Measurements from ENCODE around the gene FABP7.

FABP7 gene

GRCh38 chr6:122752459-122752858, 27.1 kb upstream of the FABP7 start:
- 0 out of 2 replicates have a peak, but pooled peaks cover 3% of the 10 kb centered on the region for H3K9me3 ChIP-seq (ENCODE audit: low read depth, low read length)
- TF ChIP-seq FOXP2 (optimal IDR thresholded peaks at IDR 0.05; ENCODE audit: control extremely low read depth, extremely low read length, insufficient read depth): no peak
- no peak for TF ChIP-seq EZH2 (IDR thresholded peaks at IDR 0.05)
- no peak for TF ChIP-seq POLR2AphosphoS5 (IDR thresholded peaks at IDR 0.05; ENCODE audit: borderline replicate concordance, low read depth, low read length)
- H3K4me3 ChIP-seq: peak overlapping the region; percentile 33; the same call in 1 of the 2 replicates
- peak overlapping the region; percentile 55; the same call in 1 of the 2 replicates for H3K27ac ChIP-seq
- no peaks in the 10 kb centered on the region for H3K36me3 ChIP-seq (ENCODE audit: insufficient read depth, low read length)
- DNase-seq (ENCODE audit: low read depth, low spot score): no peak
- no peak overlapping the region for H3K9ac ChIP-seq (ENCODE audit: insufficient read length)

- no peak for TF ChIP-seq FOXP2 (optimal IDR thresholded peaks at IDR 0.05; ENCODE audit: control extremely low read depth, extremely low read length, insufficient read depth)
- peak; percentile 37; the same call in 1 of the 2 replicates for TF ChIP-seq POLR2AphosphoS5 (IDR thresholded peaks at IDR 0.05; ENCODE audit: borderline replicate concordance, low read depth, low read length)
- no peak for TF ChIP-seq EZH2 (IDR thresholded peaks at IDR 0.05)
- Histone ChIP-seq H3K9ac (ENCODE audit: insufficient read length) (no peak overlapping the region), H3K27ac (peak overlapping the region; percentile 55), H3K9me3 (ENCODE audit: low read depth, low read length) (0 out of 2 replicates have a peak, but pooled peaks cover 3% of the 10 kb centered on the region), H3K36me3 (ENCODE audit: insufficient read depth, low read length) (no peaks in the 10 kb centered on the region), H3K4me3 (peak overlapping the region; percentile 33)
- DNase-seq (ENCODE audit: low read depth, low spot score): no peak
Observed at GRCh38 chr6:122753000-122753687, 26.4 kb upstream of the FABP7 start.

GRCh38 chr6:122753688-122754056, 25.8 kb upstream of the FABP7 start:
- TF ChIP-seq POLR2AphosphoS5 (IDR thresholded peaks at IDR 0.05; ENCODE audit: borderline replicate concordance, low read depth, low read length) (no peak), FOXP2 (optimal IDR thresholded peaks at IDR 0.05; ENCODE audit: control extremely low read depth, extremely low read length, insufficient read depth) (no peak), EZH2 (IDR thresholded peaks at IDR 0.05) (no peak)
- peak overlapping the region; percentile 33; the same call in 1 of the 2 replicates for H3K4me3 ChIP-seq
- no peak for DNase-seq (ENCODE audit: low read depth, low spot score)

GRCh38 chr6:122754191-122754731, 25.3 kb upstream of the FABP7 start:
- no peak overlapping the region for H3K9ac ChIP-seq (ENCODE audit: insufficient read length)
- no peak overlapping the region for H3K27ac ChIP-seq
- no peak for DNase-seq (ENCODE audit: low read depth, low spot score)
- H3K36me3 ChIP-seq (ENCODE audit: insufficient read depth, low read length): no peaks in the 10 kb centered on the region
- no peak overlapping the region for H3K4me3 ChIP-seq
- no peaks in the 10 kb centered on the region for H3K9me3 ChIP-seq (ENCODE audit: low read depth, low read length)
- TF ChIP-seq FOXP2 (optimal IDR thresholded peaks at IDR 0.05; ENCODE audit: control extremely low read depth, extremely low read length, insufficient read depth) (no peak), POLR2AphosphoS5 (IDR thresholded peaks at IDR 0.05; ENCODE audit: borderline replicate concordance, low read depth, low read length) (no peak), EZH2 (IDR thresholded peaks at IDR 0.05) (no peak)

More at GRCh38 chr6:122753688-122754056, 25.8 kb upstream of the FABP7 start:
- Histone ChIP-seq H3K9me3 (ENCODE audit: low read depth, low read length) (0 out of 2 replicates have a peak, but pooled peaks cover 3% of the 10 kb centered on the region), H3K27ac (no peak overlapping the region; the same call in 1 of the 2 replicates), H3K9ac (ENCODE audit: insufficient read length) (no peak overlapping the region), H3K36me3 (ENCODE audit: insufficient read depth, low read length) (no peaks in the 10 kb centered on the region)

- H3K9ac ChIP-seq (ENCODE audit: insufficient read length): no peak overlapping the region
- H3K4me3 ChIP-seq: no peak overlapping the region
- TF ChIP-seq EZH2 (IDR thresholded peaks at IDR 0.05): no peak
- no peak for TF ChIP-seq POLR2AphosphoS5 (IDR thresholded peaks at IDR 0.05; ENCODE audit: borderline replicate concordance, low read depth, low read length)
- no peak for TF ChIP-seq FOXP2 (optimal IDR thresholded peaks at IDR 0.05; ENCODE audit: control extremely low read depth, extremely low read length, insufficient read depth)
- no peak overlapping the region for H3K27ac ChIP-seq
- H3K36me3 ChIP-seq (ENCODE audit: insufficient read depth, low read length): no peaks in the 10 kb centered on the region
- no peaks in the 10 kb centered on the region for H3K9me3 ChIP-seq (ENCODE audit: low read depth, low read length)
- no peak for DNase-seq (ENCODE audit: low read depth, low spot score)
Observed at GRCh38 chr6:122755901-122756300, 23.6 kb upstream of the FABP7 start.

GRCh38 chr6:122758927-122759334, 20.6 kb upstream of the FABP7 start:
- DNase-seq (ENCODE audit: low read depth, low spot score): no peak
- TF ChIP-seq FOXP2 (optimal IDR thresholded peaks at IDR 0.05; ENCODE audit: control extremely low read depth, extremely low read length, insufficient read depth) (no peak), EZH2 (IDR thresholded peaks at IDR 0.05) (no peak)
- Histone ChIP-seq H3K9ac (ENCODE audit: insufficient read length) (no peak overlapping the region), H3K4me3 (peak overlapping the region; percentile 10; the same call in 1 of the 2 replicates), H3K9me3 (ENCODE audit: low read depth, low read length) (no peaks in the 10 kb centered on the region), H3K36me3 (ENCODE audit: insufficient read depth, low read length) (no peaks in the 10 kb centered on the region), H3K27ac (peak overlapping the region; percentile 59; the same call in 1 of the 2 replicates)

- Histone ChIP-seq H3K27ac (no peak overlapping the region), H3K9me3 (ENCODE audit: low read depth, low read length) (no peaks in the 10 kb centered on the region), H3K9ac (ENCODE audit: insufficient read length) (no peak overlapping the region), H3K4me3 (no peak overlapping the region), H3K36me3 (ENCODE audit: insufficient read depth, low read length) (no peaks in the 10 kb centered on the region)
- TF ChIP-seq FOXP2 (optimal IDR thresholded peaks at IDR 0.05; ENCODE audit: control extremely low read depth, extremely low read length, insufficient read depth) (no peak), EZH2 (IDR thresholded peaks at IDR 0.05) (no peak), POLR2AphosphoS5 (IDR thresholded peaks at IDR 0.05; ENCODE audit: borderline replicate concordance, low read depth, low read length) (no peak)
- DNase-seq (ENCODE audit: low read depth, low spot score): no peak
Observed at GRCh38 chr6:122760330-122760729, 19.2 kb upstream of the FABP7 start.

- DNase-seq (ENCODE audit: low read depth, low spot score): no peak
- H3K27ac ChIP-seq: no peak overlapping the region
- no peaks in the 10 kb centered on the region for H3K36me3 ChIP-seq (ENCODE audit: insufficient read depth, low read length)
- no peaks in the 10 kb centered on the region for H3K9me3 ChIP-seq (ENCODE audit: low read depth, low read length)
- H3K4me3 ChIP-seq: peak overlapping the region; percentile 14; the same call in 1 of the 2 replicates
- no peak overlapping the region for H3K9ac ChIP-seq (ENCODE audit: insufficient read length)
- no peak for TF ChIP-seq EZH2 (IDR thresholded peaks at IDR 0.05)
- no peak for TF ChIP-seq POLR2AphosphoS5 (IDR thresholded peaks at IDR 0.05; ENCODE audit: borderline replicate concordance, low read depth, low read length)
- no peak for TF ChIP-seq FOXP2 (optimal IDR thresholded peaks at IDR 0.05; ENCODE audit: control extremely low read depth, extremely low read length, insufficient read depth)
Observed at GRCh38 chr6:122766256-122766655, 13.3 kb upstream of the FABP7 start.
